ENCODE data around the gene RAC3.

GRCh38 chr17:82006468-82007227 lies 24.8 kb upstream of the RAC3 start:
- no peak for TF ChIP-seq CTCF (IDR thresholded peaks at IDR 0.05)
- no peak for TF ChIP-seq POLR2A (IDR thresholded peaks at IDR 0.05)

Measured in right lobe of liver (tissue), 4 donors.